ENCODE data around the gene PLA2G2F.

The PLA2G2F gene

GRCh38 chr1:20110679-20111078 lies 28.4 kb upstream of the PLA2G2F start:
- Histone ChIP-seq H3K18ac (ENCODE audit: low read length) (no peak overlapping the region), H2BK5ac (ENCODE audit: low read length) (no peak overlapping the region), H2BK120ac (ENCODE audit: low read depth, low read length) (no peak overlapping the region), H3K27ac (replicated peaks; ENCODE audit: low read length) (no peak overlapping the region), H3K23ac (ENCODE audit: low read depth, low read length, poor library complexity) (no peak overlapping the region), H3K4me2 (ENCODE audit: insufficient read depth, low read length, poor library complexity, severe bottlenecking) (no peak overlapping the region), H4K8ac (ENCODE audit: low read depth, low read length) (no peak overlapping the region), H3K9me3 (replicated peaks in 1 of 2; ENCODE audit: control insufficient read depth in 2 of 2, insufficient read depth in 1 of 2, low read depth in 1 of 2, low read length in 2 of 2) (no peaks in the 10 kb centered on the region), H2BK15ac (ENCODE audit: low read length) (no peak overlapping the region), H3K14ac (ENCODE audit: low read length) (no peak overlapping the region), H3K27me3 (ENCODE audit: control insufficient read depth in 3 of 3, insufficient read depth in 3 of 3, low read depth in 1 of 3, low read length in 3 of 3) (no peaks in the 10 kb centered on the region), H3K4me3 (ENCODE audit: low read length in 2 of 2) (no peak overlapping the region), H3K4me1 (ENCODE audit: control insufficient read depth in 2 of 2, insufficient read depth in 1 of 2, low read depth in 1 of 2, low read length in 2 of 2) (peaks cover 0 to 21% of the 10 kb centered on the region in 2 donors), H3K36me3 (replicated peaks in 1 of 2; ENCODE audit: control insufficient read depth in 2 of 2, insufficient read depth in 2 of 2, low read length in 2 of 2) (no peaks in the 10 kb centered on the region), H2AFZ (ENCODE audit: low read length) (no peak overlapping the region), H3K79me1 (ENCODE audit: low read depth, low read length) (no peaks in the 10 kb centered on the region), H3K4ac (ENCODE audit: low read length) (no peak overlapping the region), H2AK5ac (ENCODE audit: low read depth, low read length) (no peak overlapping the region), H3K9ac (ENCODE audit: low read depth, low read length, poor library complexity) (no peak overlapping the region), H2BK12ac (ENCODE audit: low read length) (no peak overlapping the region), H4K91ac (ENCODE audit: low read depth, low read length, poor library complexity) (no peak overlapping the region)
- WGBS, 2 donors (ENCODE audit: extremely low coverage in 2 of 2, insufficient read length in 2 of 2, insufficient replicate concordance in 1 of 2): no CpG with 5 or more reads among the region's 12 CpGs
- no peak for DNase-seq (ENCODE audit: low spot score)

GRCh38 chr1:20111452-20111851 lies 27.7 kb upstream of the PLA2G2F start:
- no peak overlapping the region for H3K27ac ChIP-seq (replicated peaks; ENCODE audit: low read length)
- H3K14ac ChIP-seq (ENCODE audit: low read length): no peak overlapping the region
- H4K8ac ChIP-seq (ENCODE audit: low read depth, low read length): no peak overlapping the region
- DNase-seq (ENCODE audit: low spot score): no peak
- no peaks in the 10 kb centered on the region for H3K79me1 ChIP-seq (ENCODE audit: low read depth, low read length)
- no peak overlapping the region for H2AFZ ChIP-seq (ENCODE audit: low read length)
- no peaks in the 10 kb centered on the region for H3K9me3 ChIP-seq (replicated peaks in 1 of 2; ENCODE audit: control insufficient read depth in 2 of 2, insufficient read depth in 1 of 2, low read depth in 1 of 2, low read length in 2 of 2)
- H2BK15ac ChIP-seq (ENCODE audit: low read length): no peak overlapping the region
- H3K27me3 ChIP-seq (ENCODE audit: control insufficient read depth in 3 of 3, insufficient read depth in 3 of 3, low read depth in 1 of 3, low read length in 3 of 3): no peaks in the 10 kb centered on the region
- H2AK5ac ChIP-seq (ENCODE audit: low read depth, low read length): no peak overlapping the region
- no peak overlapping the region for H3K23ac ChIP-seq (ENCODE audit: low read depth, low read length, poor library complexity)
- no peak overlapping the region for H3K4ac ChIP-seq (ENCODE audit: low read length)
- H3K4me2 ChIP-seq (ENCODE audit: insufficient read depth, low read length, poor library complexity, severe bottlenecking): no peak overlapping the region
- H3K9ac ChIP-seq (ENCODE audit: low read depth, low read length, poor library complexity): no peak overlapping the region
- H2BK12ac ChIP-seq (ENCODE audit: low read length): no peak overlapping the region
- H3K18ac ChIP-seq (ENCODE audit: low read length): no peak overlapping the region
- no peak overlapping the region for H3K4me3 ChIP-seq (ENCODE audit: low read length in 2 of 2)
- H4K91ac ChIP-seq (ENCODE audit: low read depth, low read length, poor library complexity): no peak overlapping the region
- no peak overlapping the region for H2BK120ac ChIP-seq (ENCODE audit: low read depth, low read length)
- peaks cover 0 to 21% of the 10 kb centered on the region in 2 donors for H3K4me1 ChIP-seq (ENCODE audit: control insufficient read depth in 2 of 2, insufficient read depth in 1 of 2, low read depth in 1 of 2, low read length in 2 of 2)
- no CpG with 5 or more reads among the region's 5 CpGs for WGBS, 2 donors (ENCODE audit: extremely low coverage in 2 of 2, insufficient read length in 2 of 2, insufficient replicate concordance in 1 of 2)
- no peaks in the 10 kb centered on the region for H3K36me3 ChIP-seq (replicated peaks in 1 of 2; ENCODE audit: control insufficient read depth in 2 of 2, insufficient read depth in 2 of 2, low read length in 2 of 2)
- no peak overlapping the region for H2BK5ac ChIP-seq (ENCODE audit: low read length)

GRCh38 chr1:20112279-20113000 lies 26.7 kb upstream of the PLA2G2F start:
- Histone ChIP-seq H3K9ac (ENCODE audit: low read depth, low read length, poor library complexity) (no peak overlapping the region), H3K27ac (replicated peaks; ENCODE audit: low read length) (no peak overlapping the region), H4K8ac (ENCODE audit: low read depth, low read length) (no peak overlapping the region), H3K4me2 (ENCODE audit: insufficient read depth, low read length, poor library complexity, severe bottlenecking) (no peak overlapping the region), H3K36me3 (replicated peaks in 1 of 2; ENCODE audit: control insufficient read depth in 2 of 2, insufficient read depth in 2 of 2, low read length in 2 of 2) (no peaks in the 10 kb centered on the region), H2BK12ac (ENCODE audit: low read length) (no peak overlapping the region), H3K18ac (ENCODE audit: low read length) (no peak overlapping the region), H3K79me1 (ENCODE audit: low read depth, low read length) (no peaks in the 10 kb centered on the region), H3K27me3 (ENCODE audit: control insufficient read depth in 3 of 3, insufficient read depth in 3 of 3, low read depth in 1 of 3, low read length in 3 of 3) (no peaks in the 10 kb centered on the region), H3K4me3 (ENCODE audit: low read length in 2 of 2) (no peak overlapping the region), H2BK15ac (ENCODE audit: low read length) (no peak overlapping the region), H2BK120ac (ENCODE audit: low read depth, low read length) (no peak overlapping the region), H2BK5ac (ENCODE audit: low read length) (no peak overlapping the region), H2AFZ (ENCODE audit: low read length) (no peak overlapping the region), H3K4me1 (ENCODE audit: control insufficient read depth in 2 of 2, insufficient read depth in 1 of 2, low read depth in 1 of 2, low read length in 2 of 2) (peaks cover 0 to 19% of the 10 kb centered on the region in 2 donors), H3K14ac (ENCODE audit: low read length) (peak overlapping the region; percentile 90), H2AK5ac (ENCODE audit: low read depth, low read length) (peak overlapping the region; percentile 38), H3K9me3 (replicated peaks in 1 of 2; ENCODE audit: control insufficient read depth in 2 of 2, insufficient read depth in 1 of 2, low read depth in 1 of 2, low read length in 2 of 2) (no peaks in the 10 kb centered on the region), H3K4ac (ENCODE audit: low read length) (no peak overlapping the region), H4K91ac (ENCODE audit: low read depth, low read length, poor library complexity) (no peak overlapping the region), H3K23ac (ENCODE audit: low read depth, low read length, poor library complexity) (no peak overlapping the region)
- DNase-seq (ENCODE audit: low spot score): no peak
- WGBS, 2 donors (ENCODE audit: extremely low coverage in 2 of 2, insufficient read length in 2 of 2, insufficient replicate concordance in 1 of 2): no CpG with 5 or more reads among the region's 3 CpGs

- WGBS, 2 donors (ENCODE audit: extremely low coverage in 2 of 2, insufficient read length in 2 of 2, insufficient replicate concordance in 1 of 2): no CpG with 5 or more reads among the region's 15 CpGs
- Histone ChIP-seq H3K27me3 (ENCODE audit: control insufficient read depth in 3 of 3, insufficient read depth in 3 of 3, low read depth in 1 of 3, low read length in 3 of 3) (no peaks in the 10 kb centered on the region), H2AK5ac (ENCODE audit: low read depth, low read length) (no peak overlapping the region), H2BK120ac (ENCODE audit: low read depth, low read length) (no peak overlapping the region), H4K8ac (ENCODE audit: low read depth, low read length) (no peak overlapping the region), H3K36me3 (replicated peaks in 1 of 2; ENCODE audit: control insufficient read depth in 2 of 2, insufficient read depth in 2 of 2, low read length in 2 of 2) (no peaks in the 10 kb centered on the region), H4K91ac (ENCODE audit: low read depth, low read length, poor library complexity) (no peak overlapping the region), H3K9ac (ENCODE audit: low read depth, low read length, poor library complexity) (no peak overlapping the region), H3K4me3 (ENCODE audit: low read length in 2 of 2) (no peak overlapping the region), H3K14ac (ENCODE audit: low read length) (no peak overlapping the region), H3K27ac (replicated peaks; ENCODE audit: low read length) (no peak overlapping the region), H2BK5ac (ENCODE audit: low read length) (no peak overlapping the region), H3K79me1 (ENCODE audit: low read depth, low read length) (no peaks in the 10 kb centered on the region), H3K4me2 (ENCODE audit: insufficient read depth, low read length, poor library complexity, severe bottlenecking) (no peak overlapping the region), H2BK12ac (ENCODE audit: low read length) (no peak overlapping the region), H3K9me3 (replicated peaks in 1 of 2; ENCODE audit: control insufficient read depth in 2 of 2, insufficient read depth in 1 of 2, low read depth in 1 of 2, low read length in 2 of 2) (no peaks in the 10 kb centered on the region), H2AFZ (ENCODE audit: low read length) (no peak overlapping the region), H3K23ac (ENCODE audit: low read depth, low read length, poor library complexity) (no peak overlapping the region), H3K4ac (ENCODE audit: low read length) (no peak overlapping the region), H3K18ac (ENCODE audit: low read length) (no peak overlapping the region), H2BK15ac (ENCODE audit: low read length) (no peak overlapping the region), H3K4me1 (ENCODE audit: control insufficient read depth in 2 of 2, insufficient read depth in 1 of 2, low read depth in 1 of 2, low read length in 2 of 2) (peaks cover 0 to 6% of the 10 kb centered on the region in 2 donors)
- no peak for DNase-seq (ENCODE audit: low spot score)
Observed at GRCh38 chr1:20114021-20114648, 25.0 kb upstream of the PLA2G2F start.
